ENCODE measurements around the gene ADAM15. TPM values are rescaled to one million over a fixed set of nuclear protein-coding genes. Genes with fewer than 3 reads are reported as not detected.

ADAM15 gene
- total RNA-seq, 1 donor from 2014 or later = 176 TPM

- peak; percentile 98 for DNase-seq (ENCODE audit: low spot score)
Observed at GRCh38 chr1:155084722-155085503, 33.8 kb downstream of the ADAM15 start.

DNA sequence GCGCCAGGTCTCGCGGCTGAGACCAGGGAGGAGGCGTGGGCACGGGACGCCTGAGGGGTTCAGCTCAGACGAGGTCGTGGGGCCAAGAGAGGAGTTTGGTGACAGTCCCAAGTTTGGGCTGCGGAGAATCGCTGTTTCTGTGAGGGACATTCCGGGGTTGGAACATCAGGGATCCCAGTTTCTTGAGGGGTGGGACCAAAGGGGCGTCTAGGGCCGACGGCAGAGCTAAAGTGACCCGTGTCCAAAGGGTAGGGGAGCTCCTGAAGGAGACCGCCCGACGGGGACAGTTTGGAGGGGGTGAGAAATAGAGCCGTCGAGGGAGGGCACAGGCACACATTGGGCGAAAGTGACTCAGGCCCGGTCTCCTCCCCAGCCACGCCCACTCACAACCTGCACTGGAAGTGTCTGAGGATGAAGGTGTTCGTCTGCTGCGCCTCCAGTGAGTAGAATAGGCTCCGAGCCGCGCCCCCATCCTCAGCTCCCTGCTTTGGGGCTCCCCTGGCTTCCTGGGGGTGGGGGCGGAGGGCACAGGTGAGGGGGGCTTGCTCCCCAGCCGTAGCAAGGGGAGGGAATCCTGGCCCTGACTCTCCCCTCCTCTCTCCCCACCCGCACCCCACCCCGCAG, 34.5 kb downstream of the ADAM15 start:
- DNase-seq (ENCODE audit: low spot score) = no peak

DNA sequence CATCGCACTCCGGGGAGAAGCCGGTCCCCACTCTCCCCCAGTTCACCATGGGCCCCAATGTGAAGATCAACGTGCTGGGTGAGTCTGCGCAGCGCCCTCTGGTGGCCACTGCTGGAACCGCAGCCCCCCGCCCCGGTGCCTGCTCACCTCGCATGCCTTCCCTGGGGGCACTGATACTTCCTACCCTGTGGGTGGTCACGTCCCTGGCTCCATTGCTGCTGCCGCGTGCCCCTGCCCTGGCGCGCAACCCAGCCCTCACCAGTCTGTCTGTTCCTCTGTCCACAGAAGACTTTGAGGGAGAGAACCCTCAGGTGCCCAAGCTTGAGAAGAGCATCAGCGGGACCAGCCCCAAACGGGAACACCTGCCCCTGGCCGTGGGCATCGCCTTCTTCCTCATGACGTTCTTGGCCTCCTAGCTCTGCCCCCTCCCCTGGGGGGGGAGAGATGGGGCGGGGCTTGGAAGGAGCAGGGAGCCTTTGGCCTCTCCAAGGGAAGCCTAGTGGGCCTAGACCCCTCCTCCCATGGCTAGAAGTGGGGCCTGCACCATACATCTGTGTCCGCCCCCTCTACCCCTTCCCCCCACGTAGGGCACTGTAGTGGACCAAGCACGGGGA, 35.1 kb downstream of the ADAM15 start:
- no peak for DNase-seq (ENCODE audit: low spot score)

DNA sequence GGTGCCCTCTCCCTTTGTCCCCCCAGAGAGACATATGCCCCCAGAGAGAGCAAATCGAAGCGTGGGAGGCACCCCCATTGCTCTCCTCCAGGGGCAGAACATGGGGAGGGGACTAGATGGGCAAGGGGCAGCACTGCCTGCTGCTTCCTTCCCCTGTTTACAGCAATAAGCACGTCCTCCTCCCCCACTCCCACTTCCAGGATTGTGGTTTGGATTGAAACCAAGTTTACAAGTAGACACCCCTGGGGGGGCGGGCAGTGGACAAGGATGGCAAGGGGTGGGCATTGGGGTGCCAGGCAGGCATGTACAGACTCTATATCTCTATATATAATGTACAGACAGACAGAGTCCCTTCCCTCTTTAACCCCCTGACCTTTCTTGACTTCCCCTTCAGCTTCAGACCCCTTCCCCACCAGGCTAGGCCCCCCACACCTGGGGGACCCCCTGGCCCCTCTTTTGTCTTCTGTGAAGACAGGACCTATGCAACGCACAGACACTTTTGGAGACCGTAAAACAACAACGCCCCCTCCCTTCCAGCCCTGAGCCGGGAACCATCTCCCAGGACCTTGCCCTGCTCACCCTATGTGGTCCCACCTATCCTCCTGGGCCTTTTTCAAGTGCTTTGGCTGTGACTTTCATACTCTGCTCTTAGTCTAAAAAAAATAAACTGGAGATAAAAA, 35.9 kb downstream of the ADAM15 start:
- no peak for DNase-seq (ENCODE audit: low spot score)

DNA sequence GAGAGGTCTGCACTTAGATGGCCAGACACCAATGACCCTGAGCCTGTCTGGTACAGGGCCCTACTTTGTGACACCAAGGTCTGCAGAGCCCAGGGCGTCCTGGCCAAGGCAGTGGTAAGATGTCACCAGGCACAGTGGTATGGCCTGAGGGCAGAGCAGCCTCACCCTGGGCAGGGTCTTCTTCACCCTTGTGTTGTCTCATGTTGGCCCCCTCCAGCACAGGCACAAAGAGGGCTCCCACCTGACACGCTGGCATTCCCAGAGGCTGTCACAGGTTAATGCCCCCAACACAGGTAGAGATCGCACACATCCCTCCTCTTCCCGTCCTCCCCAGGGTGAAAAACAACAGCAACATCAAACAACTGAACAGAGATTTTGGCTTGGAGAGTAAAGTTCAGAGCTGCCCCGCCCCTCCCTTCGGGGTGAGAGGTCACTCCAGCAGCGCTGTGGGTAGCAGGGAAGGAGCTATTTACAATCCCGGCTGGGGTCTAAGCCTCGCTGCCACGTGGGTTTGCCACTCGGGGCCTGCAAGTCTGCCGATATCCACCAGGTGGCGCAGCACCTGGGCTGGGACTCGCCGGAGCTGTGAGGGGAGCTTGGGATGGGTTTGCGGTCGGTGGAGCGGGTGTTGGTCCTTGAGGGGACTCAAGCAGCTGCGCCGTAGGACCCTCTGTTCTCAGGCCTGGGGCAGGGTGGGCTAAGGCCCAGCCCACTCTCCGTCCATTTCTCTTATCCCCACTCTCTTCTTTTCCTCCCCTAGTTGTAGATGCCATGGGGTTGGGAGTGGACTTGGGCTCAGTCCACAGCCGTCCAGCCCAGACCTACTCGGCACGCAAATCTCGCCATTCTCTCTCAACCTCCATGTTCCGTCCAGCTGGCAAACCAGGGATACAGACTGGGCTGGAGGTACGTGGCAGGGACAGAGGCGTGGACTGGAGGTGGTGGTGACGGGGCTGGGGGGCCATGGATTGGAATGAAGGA, 40.2 kb downstream of the ADAM15 start:
- no peak for DNase-seq (ENCODE audit: low spot score)

DNA sequence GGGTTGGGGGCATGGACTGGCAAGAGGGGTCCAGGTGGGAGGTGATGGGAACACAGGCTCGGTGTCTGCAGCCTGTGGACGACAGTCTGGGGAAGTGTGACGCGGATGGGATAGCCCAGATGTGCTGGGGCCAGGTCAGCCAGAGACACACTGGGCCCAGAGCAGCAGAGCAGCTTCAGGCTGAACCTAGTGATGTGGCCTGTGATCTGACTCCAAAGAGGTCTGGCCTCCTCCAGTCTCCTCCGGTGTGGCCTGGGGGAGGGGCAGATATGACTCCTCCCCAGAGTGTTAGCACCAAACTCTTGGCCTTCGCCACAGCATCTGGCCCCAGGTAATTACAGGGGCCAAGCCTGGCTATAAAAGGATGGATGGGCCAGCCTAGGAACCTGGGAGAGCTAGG, 41.0 kb downstream of the ADAM15 start:
- no peak for DNase-seq (ENCODE audit: low spot score)

- DNase-seq (ENCODE audit: low spot score) = no peak
Observed at GRCh38 chr1:155092641-155093040, 41.5 kb downstream of the ADAM15 start.

- no peak for DNase-seq (ENCODE audit: low spot score)
Observed at GRCh38 chr1:155093911-155094621, 43.0 kb downstream of the ADAM15 start.

DNA sequence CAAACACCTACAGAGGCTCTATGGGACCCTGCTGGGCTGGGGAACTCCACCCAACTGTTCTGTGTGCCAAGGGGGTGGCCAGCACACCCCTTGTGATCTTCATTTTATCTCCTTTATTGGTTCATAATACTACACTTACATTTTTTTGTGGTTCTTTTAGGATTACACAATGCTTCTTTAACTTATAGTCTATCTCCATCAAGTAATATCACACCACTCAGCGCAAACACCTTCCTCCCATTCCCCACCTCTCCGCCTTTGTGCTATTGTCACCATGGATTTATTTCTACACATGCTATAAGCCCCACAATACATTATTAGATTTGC, 43.5 kb downstream of the ADAM15 start:
- no peak for DNase-seq (ENCODE audit: low spot score)

DNA sequence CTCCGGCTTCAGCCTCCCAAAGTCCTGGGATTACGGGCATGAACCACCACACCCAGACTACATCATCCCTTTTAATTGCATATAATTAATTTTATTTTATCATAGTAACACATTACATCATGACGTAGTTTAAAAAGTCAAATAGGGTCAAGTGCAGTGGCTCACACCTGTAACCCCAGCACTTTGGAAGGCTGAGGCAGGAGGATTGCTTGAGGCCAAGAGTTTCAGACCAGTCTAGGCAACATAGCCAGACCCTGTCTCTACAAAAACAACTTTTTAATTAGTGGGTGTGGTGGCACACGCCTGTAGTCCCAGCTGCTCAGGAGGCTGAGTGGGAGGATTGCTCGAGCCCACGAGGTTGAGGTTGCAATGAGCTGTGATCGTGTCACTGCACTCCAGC, 48.2 kb downstream of the ADAM15 start:
- no peak for DNase-seq (ENCODE audit: low spot score)

DNA sequence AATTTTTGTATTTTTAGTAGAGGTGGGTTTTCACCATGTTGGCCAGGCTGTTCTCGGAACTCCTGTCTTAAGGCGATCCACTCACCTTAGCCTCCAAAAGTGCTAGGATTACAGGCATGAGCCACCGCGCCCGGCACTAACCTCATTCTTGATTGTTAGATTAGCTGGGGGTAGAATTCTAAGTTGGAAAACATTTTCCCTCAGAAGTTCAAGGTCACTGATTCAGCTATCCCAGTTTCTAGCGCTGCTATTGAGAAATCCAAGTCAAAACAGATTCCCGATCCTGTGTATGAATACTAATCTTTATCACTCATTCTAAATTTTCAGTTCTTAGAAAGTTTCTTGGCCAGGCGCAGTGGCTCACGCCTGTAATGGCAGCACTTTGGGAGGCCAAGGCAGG, 52.2 kb downstream of the ADAM15 start:
- DNase-seq (ENCODE audit: low spot score) = no peak

GRCh38 chr1:155104605-155105534, 53.8 kb downstream of the ADAM15 start:
- no peak for DNase-seq (ENCODE audit: low spot score)

- DNase-seq (ENCODE audit: low spot score) = no peak
Observed at GRCh38 chr1:155105604-155106011, 54.5 kb downstream of the ADAM15 start.

GRCh38 chr1:155106862-155107261, 55.7 kb downstream of the ADAM15 start:
- DNase-seq (ENCODE audit: low spot score) = no peak

- no peak for DNase-seq (ENCODE audit: low spot score)
Observed at GRCh38 chr1:155107309-155108264, 56.5 kb downstream of the ADAM15 start.

- no peak for DNase-seq (ENCODE audit: low spot score)
Observed at GRCh38 chr1:155108296-155108695, 57.2 kb downstream of the ADAM15 start.

- DNase-seq (ENCODE audit: low spot score) = no peak
Observed at GRCh38 chr1:155110381-155110780, 59.3 kb downstream of the ADAM15 start.

- DNase-seq (ENCODE audit: low spot score) = no peak
Observed at GRCh38 chr1:155110826-155111225, 59.7 kb downstream of the ADAM15 start.

All from mesenteric fat pad (tissue), 1 donor.